GM12874 (cell line): Measurements from ENCODE around the gene TNFSF13B.
A peak's percentile ranks its signal among the peaks of the same experiment; 100 is the strongest.

Source experiments
- TF ChIP-seq, protein P1 (sequence below): IDR thresholded peaks from 2 replicates; pipeline ENCODE4 v1.5.1; 2011; ENCODE audit warnings: low read depth, mild to moderate bottlenecking, control low read depth, low read length, moderate library complexity; ENCODE audit not compliant: insufficient read depth

Gene TNFSF13B

DNA sequence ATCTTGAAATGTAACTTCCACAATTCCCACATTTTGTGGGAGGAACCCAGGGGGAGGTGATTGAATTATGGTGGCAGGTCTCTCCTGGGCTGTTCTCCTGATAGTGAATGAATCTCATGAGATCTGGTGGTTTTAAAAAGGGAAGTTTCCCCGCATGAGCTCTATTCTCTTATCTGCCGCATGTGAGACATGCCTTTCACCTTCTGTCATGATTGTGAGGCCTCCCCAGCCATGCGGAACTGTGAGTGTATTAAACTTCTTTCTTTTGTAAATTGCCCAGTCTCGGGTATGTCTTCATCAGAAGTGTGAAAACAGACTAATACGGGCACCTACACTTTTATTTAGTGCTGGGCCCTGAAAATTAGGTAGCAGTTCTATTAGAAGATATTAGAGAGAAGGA lies 45.8 kb downstream of the TNFSF13B start:
- TF ChIP-seq, protein P1, sequence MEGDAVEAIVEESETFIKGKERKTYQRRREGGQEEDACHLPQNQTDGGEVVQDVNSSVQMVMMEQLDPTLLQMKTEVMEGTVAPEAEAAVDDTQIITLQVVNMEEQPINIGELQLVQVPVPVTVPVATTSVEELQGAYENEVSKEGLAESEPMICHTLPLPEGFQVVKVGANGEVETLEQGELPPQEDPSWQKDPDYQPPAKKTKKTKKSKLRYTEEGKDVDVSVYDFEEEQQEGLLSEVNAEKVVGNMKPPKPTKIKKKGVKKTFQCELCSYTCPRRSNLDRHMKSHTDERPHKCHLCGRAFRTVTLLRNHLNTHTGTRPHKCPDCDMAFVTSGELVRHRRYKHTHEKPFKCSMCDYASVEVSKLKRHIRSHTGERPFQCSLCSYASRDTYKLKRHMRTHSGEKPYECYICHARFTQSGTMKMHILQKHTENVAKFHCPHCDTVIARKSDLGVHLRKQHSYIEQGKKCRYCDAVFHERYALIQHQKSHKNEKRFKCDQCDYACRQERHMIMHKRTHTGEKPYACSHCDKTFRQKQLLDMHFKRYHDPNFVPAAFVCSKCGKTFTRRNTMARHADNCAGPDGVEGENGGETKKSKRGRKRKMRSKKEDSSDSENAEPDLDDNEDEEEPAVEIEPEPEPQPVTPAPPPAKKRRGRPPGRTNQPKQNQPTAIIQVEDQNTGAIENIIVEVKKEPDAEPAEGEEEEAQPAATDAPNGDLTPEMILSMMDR = no peak

DNA sequence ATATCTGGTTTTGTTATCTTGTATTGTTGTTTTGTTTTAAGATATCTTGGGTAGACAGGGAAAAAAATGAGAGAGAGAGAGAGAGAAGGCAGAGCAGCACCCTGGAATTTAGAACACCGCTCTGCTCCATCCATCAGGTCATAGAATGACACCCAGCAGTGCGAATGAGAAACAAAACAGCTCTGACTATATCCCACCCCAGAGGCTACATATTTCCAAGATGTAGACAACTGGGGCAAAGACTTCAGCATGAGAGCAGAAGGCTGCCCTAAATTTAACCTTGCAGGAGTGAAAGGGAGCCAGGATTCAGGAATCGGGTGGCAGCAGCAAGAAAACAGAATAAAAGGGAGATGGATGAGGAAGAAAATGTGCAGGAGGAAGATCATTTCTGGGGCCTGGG lies 46.5 kb downstream of the TNFSF13B start:
- TF ChIP-seq, protein P1 = no peak

DNA sequence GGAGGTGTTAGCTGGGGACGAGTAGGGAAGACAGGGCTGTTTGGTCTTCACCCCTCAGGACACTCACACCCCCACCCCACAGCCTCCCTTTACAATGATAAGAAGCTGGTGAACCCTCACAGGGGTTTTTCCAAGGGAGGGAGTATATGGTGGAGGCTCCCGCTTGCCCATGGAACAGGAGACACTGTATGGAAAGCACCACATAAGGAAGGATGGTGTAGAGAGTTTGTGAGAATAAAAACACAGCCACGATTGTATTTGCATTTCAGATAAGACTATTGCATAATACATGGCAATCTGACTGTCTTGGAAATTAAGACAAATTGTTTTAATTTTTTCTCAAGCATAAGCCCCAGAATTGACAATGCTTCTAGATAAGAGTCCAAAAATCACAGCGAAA lies 46.9 kb downstream of the TNFSF13B start:
- TF ChIP-seq, protein P1 = no peak

DNA sequence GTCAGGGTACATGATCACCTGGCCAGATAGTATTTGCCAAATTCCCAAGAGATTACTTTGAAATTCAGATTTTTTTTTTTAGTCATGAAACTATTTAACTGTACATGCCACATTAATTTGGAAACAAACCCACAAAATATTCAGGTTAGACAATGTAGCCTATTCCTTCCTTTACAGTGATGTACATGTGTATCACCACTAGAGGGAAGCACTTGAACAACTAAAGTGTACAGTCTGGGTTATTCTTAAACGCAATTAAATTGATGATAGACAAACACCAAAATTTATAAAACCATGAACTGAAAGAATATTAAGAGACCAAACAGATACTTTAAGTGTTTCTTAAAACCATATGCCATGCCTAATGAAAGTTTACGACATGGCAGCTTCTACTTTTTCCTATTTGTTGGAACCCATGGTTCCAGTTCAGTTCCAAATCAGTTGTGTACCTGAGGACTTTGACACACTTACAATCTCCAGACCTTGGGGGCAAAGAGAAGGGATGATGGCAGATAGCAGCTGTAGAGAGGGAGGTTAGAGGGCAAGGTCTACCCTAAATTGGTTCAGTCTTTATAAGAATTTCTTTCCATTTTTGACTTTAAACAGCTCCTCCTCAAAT lies 52.8 kb downstream of the TNFSF13B start:
- TF ChIP-seq, protein P1 = peak; percentile 50; the same call in 1 of the 2 replicates

DNA sequence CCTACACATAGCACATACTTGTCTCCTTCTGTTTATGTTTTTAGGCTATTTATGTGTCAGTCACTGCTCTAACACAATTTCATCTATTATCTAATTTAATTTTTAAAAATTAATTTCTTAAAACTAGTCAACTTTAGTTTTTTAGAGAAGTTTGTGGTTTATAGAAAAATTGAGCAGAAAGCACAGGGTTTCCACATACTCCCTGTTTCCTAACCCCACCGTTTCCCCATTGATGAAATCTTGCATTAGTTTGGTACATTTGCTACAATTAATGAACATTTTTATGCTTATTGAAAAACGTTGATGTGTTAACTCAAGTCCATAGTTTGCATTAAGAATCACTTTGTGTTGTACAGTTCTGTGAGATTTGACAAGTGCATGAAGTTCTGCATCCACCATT lies 53.5 kb downstream of the TNFSF13B start:
- TF ChIP-seq, protein P1 = no peak

DNA sequence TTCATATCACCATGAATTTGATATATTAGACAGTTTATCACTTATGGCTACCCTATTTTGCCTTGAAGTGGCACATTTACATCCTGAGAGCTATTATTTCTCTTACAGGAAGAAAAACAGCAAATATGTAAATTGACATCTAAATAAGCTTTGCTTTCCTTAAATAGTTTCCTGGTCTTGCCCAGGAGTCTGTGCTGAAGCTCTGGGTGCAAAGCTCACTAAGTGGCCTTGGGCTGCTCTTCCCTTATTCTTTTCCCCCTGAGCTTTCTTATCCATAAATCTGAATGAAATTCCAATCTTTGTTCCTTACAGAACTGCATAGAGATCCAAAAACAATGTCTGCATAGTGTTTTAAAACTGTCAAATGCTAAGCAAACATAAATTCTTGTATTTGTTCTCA lies 56.3 kb downstream of the TNFSF13B start:
- TF ChIP-seq, protein P1 = no peak

DNA sequence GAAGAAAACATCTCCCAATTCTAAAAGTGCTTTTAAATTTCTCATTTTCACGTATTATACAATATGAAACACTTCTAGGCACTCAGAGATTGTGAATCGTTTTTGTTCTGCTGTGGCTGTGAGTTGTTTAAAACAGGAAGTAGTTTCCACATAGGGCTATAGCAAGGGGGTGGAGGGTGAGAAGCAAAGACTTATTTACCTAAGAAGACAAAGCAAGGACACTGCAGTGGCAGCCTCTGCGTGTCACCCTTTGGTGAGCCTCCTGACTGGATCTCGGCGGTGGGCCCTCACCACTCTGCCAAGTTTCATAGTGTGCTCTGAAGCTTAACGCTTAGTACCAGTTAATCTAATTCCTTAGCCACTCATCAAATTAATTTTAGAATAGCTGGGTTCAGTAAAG lies 56.8 kb downstream of the TNFSF13B start:
- TF ChIP-seq, protein P1 = no peak

DNA sequence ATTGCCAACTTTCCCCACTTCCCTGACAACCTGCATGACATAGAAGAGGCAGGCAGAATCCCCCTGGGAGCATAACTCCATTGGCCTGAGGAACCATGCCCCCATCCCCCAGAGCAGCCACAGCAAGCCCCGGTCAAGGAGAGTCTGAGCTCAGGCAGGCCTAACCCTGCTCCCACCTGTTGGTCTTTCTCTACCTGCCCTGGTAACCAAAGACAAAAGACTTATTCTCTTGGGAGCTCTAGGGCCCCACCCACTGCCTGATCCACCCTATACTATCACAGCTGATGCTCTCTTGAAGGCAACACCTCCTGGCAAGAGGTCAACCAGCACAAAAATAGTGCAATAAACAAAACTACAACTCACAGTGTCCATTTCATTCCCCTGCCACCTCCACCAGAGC lies 59.3 kb downstream of the TNFSF13B start:
- TF ChIP-seq, protein P1 = no peak
